T-helper 22 cell (primary cell): ENCODE results near the gene PRDX5.

Source experiments
- DNase-seq: peaks from one replicate; pipeline ENCODE4 v3.0.0-alpha.2; 2020; ENCODE audit warnings: low read depth

PRDX5 gene

GRCh38 chr11:64317961-64318765 is at the start of gene PRDX5:
PRDX5 (plus strand) TSS chr11:64318121; CDS start chr11:64318216, 95 bp downstream.
- DNase-seq = peak; percentile 91

DNA sequence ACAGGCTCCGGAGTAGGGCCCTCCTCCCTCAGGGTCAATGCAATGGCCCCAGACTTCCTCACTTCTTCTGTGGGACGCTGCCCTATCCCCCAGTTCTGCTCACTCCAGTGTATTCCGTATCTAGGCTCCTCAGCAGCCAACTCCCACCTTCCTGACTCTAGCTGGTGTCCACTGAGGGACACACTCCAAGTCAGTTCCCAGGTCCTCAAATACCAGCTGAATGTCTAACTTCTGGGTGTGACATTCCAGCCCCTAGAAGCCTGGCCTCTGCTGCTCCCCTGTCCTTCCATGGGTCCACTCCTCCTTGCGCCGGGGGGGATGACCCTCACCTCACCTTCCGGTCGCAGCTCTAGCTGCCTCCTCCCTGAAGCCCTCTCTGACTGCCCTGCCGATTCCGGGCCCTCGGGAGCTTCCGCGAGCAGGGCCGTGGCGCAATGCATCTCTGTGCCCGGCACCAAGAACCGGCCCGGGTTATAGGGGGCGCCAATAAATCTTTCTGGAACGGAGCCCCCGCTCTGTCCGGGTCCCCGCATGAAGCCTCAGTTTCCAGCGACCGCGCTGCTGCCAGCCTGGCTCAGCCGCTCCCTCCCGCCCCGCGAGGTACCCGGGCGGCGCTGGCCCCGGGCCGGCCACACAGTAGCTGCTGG is 48.9 kb upstream of the PRDX5 start:
- no peak for DNase-seq

DNA sequence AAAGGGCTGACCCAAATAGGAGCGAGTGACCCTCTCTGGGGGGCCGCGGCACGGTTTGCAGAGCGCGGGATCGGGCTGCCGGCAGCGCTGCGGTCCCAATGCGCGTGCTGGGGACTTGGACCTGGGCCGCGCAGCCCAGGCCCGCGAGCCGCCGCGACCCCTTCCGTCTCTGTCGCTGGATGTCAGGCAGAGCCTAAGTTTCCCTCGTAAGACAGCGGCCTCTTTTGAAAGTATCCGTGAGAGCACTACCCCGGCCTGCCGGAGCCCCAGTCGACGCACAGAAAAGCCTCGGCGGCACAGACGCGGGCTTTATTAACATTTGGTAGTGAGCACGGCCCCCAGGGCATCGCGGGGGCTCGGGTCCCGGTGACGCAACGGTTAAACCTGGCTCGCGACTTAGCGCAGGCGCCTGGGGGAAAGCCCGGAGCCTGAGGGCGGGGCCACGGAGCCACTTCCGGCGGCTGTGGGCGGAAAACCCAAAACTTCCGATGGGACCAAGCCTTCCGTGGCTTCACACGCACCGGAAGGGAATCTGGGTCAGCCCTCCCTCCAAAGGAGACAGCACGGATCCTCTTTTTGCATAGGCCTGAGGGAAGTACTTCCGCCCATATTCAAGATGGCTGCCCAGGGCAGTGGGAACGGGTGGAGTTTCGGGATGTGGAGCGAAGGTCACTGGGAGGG is 48.2 kb upstream of the PRDX5 start:
- peak; percentile 97 for DNase-seq

- DNase-seq = no peak
These were observed 42.7 kb upstream of the PRDX5 start for GRCh38 chr11:64275031-64275800.

DNA sequence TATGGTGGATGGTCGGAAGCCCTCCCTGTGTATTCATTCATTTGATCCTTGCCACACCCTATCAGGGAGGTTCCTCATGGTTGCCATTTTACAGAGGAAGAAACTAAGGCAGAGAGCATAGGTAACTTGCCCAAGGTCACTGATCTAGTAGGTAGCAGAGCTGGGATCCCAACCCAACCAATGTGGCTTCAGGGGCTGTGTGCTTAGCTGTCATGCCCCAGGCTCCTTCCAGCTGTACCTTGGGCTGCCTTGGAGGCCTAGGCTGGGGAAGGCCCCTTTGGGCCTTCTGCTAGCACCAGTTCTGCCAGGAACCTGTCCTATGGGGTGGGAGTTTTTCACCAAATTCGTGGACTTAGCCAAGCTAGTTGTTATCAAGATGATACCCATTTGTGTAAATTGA is 42.1 kb upstream of the PRDX5 start:
- DNase-seq = no peak

DNA sequence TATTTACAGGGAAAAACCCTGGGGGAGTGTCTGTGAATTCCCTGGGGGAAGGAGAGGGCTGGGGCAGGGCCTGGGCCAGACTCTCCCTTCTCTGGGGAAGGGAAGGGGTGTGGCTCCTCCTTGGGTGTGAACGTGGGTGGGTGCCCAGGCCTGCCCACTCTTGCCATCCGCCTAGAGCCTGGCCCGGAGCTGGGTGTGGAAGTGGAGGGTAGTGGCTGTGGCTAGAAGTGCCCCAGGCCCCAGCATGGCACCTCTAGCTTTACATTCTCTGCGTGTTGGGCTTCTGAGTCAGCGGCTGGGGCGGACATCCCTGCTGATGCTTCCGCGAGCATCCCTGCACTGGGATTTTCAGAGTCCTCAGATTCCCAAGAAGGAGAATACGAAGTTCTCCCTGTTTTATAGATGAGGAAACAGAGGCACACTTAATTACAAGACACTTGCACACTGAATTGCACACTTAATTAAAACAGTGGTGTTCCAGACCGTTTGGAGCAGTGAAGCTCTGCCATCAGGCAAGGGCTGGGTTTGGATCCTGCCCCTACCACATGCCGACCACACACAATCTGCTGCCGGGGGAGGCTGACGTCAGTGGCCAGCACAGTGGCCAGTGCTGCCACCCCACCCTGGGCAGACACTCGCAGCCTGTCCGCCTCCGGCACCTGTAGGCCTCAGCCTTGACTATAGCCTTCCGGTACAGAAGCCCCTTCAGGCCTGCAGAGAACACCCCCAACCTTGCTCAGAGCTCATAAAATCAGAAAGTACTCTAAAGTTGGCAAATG is 41.1 kb upstream of the PRDX5 start:
- no peak for DNase-seq

GRCh38 chr11:64278576-64279190 is 39.2 kb upstream of the PRDX5 start:
- DNase-seq = no peak

- no peak for DNase-seq
These were observed 35.8 kb upstream of the PRDX5 start for GRCh38 chr11:64281957-64282770.

GRCh38 chr11:64283092-64283491 is 34.8 kb upstream of the PRDX5 start:
- no peak for DNase-seq

DNA sequence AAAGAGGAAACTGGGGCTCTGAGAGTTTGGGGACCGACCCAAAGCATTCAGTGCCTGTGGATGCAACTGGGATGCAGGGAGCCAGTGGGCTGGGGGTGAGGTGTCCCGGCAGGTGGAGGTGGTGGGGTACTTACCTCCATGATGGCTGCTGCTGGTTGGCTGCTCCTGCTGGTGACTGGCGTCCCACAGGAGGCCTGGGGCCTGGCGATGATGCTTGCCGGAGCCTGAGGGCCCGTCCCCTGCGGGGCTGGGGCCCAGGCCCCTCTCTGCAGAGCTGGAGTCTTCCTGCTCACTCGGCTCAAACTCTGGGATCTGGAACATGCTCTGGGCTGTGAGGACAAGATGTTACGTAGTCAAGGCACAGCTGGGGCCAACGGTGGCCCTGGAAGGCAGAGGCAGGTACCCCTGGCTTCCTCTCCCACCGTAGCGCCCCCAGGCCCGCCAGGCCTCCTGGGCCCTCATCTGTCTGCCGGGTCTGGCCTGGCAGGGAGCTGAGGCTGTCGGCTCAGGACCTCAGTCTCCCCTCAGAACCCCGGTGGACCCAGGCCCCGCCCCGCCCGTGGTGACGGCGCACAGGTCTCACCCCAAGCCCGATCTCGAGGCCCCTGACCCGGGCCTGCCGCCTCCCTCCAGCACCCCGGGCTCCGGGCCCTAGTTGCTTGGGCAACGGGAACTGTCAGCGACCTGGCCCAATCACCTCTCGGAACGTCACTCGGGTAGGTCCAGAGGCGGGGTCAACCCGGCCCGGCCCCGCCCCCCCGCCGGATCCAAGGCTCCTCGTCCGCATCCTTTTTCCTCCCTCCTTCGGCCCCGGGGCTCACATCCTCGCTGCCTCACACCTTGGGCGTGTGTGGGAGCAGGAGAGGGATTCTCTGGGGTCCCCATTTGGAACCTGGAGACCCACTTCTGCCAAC is 33.6 kb upstream of the PRDX5 start, which contains the start of gene BAD:
BAD (minus strand) TSS at position 618 of the 914 bp plus-strand sequence; CDS start at position 321, 297 bp downstream.
- DNase-seq = peak; percentile 91

- DNase-seq = peak; percentile 82
These were observed 32.7 kb upstream of the PRDX5 start, which contains the start of gene GPR137 for GRCh38 chr11:64284962-64285884. GPR137 (plus strand) TSS chr11:64285848; CDS start chr11:64286525, 677 bp downstream.

DNA sequence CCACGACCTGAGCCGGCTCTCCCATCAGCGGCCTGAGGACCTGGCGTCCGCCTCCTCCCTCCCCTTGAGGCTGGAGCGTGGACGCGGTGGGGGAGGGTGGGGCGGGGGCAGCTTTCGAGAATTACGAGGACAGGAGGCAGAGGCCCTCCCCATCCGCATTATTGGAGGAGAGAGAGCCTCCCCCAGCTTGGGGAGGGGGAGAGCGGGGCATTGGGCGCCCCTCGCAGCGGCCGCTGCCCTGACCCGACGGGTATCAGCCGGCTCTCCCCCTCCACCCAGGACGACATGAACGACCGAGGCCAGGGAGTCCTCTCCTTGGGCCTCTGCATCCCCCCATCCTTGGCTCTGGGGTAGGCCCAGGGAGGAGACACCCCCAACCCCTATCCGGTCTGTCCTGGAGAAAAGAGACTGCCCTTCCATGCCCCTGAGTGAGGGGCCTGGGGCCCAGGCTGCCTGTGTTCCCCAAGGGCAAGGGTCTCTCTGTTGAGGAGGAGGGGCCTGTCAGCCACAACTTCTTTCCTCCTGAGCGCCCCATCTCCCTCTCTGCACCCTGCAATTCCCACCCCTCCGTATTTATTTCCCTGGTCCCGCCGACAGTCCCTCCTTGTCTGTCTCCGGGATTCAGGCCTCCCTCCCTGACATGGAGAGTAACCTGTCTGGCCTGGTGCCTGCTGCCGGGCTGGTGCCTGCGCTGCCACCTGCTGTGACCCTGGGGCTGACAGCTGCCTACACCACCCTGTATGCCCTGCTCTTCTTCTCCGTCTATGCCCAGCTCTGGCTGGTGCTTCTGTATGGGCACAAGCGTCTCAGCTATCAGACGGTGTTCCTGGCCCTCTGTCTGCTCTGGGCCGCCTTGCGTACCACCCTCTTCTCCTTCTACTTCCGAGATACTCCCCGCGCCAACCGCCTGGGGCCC is 31.8 kb upstream of the PRDX5 start:
- DNase-seq = no peak

- DNase-seq = no peak
These were observed 31.1 kb upstream of the PRDX5 start for GRCh38 chr11:64286801-64287159.

- no peak for DNase-seq
These were observed 30.1 kb upstream of the PRDX5 start for GRCh38 chr11:64287676-64288352.

DNA sequence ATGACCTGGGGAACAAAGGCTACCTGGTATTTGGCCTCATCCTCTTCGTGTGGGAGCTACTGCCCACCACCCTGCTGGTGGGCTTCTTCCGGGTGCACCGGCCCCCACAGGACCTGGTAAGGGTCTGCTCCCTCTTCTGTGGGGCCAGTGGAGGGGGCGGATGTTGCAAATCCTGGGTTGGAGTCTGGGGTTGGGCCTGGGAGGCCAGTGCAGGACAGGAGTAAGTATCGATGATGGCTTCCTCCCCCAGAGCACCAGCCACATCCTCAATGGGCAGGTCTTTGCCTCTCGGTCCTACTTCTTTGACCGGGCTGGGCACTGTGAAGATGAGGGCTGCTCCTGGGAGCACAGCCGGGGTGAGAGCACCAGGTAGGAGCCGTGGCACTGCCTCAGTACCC is 29.6 kb upstream of the PRDX5 start:
- DNase-seq = no peak

DNA sequence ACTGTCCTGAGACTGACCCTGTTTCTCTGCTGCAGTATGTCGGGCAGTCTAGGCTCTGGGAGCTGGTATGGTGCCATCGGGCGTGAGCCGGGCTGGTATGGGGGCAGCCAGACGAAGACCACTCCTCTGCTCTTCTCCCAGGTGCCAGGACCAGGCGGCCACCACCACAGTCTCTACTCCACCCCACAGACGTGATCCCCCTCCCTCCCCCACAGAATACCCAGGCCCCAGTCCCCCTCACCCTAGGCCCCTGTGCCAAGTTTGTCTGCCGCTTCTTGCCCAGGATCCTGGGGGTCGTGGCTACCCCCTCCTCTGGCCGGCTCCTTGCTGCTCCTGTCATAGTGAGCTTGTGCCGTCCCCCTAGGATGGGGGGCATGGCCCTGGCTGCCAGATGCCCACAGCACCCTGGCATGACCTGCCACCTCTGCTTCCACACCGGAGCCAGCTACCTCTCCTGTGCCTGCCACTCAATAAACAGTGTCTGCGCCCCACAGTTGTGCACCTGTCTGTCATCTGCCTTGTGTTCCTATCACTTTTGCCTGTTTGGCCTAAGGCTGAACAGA is 28.8 kb upstream of the PRDX5 start:
- no peak for DNase-seq
